ENCODE results near the gene KLHL29. TPM values are rescaled to one million over a fixed set of nuclear protein-coding genes. Genes with fewer than 3 reads are reported as not detected.

Gene KLHL29
- total RNA-seq, 1 donor from 2014 or later: 8.4 TPM

DNA sequence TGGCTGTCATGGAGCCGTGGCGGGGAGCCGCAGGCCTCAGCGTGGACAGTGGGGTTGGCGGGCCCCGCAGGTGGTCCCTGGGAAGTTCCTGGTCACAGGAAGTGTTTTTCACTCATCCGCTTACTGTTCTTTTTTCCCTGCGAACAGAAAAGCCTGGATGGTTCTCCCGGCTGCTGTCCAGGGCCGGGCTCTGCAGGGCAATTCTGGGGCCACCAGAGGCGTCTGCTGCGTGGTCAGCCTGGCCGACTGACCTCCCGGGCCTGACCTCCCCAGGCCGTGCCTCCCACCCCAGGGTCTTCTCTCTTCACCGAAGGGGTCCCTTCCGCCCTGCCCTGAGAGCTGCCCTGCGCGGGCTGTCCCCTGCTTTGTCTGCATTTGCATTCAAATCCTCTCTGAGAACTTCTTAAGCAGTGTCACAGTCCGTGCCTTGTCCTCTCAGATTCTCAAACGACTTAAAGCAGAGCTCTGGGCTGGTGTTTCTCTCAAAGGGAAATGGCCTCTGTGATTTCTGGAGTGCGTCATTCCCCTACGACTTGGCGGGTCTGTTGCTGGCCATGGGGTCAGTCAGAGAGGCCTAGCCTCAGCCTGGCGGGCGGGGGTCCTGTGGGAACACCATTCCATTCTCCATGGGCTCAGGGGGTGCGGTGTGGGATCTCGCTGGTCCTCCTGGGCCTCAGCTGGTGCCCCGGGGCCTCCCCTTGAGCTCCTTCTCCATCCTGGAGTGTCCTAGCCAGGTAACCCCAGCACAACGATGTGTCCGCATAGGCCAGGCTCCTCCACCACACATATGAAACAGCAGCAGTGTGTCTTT is 38.3 kb downstream of the KLHL29 start:
- DNase-seq: no peak

DNA sequence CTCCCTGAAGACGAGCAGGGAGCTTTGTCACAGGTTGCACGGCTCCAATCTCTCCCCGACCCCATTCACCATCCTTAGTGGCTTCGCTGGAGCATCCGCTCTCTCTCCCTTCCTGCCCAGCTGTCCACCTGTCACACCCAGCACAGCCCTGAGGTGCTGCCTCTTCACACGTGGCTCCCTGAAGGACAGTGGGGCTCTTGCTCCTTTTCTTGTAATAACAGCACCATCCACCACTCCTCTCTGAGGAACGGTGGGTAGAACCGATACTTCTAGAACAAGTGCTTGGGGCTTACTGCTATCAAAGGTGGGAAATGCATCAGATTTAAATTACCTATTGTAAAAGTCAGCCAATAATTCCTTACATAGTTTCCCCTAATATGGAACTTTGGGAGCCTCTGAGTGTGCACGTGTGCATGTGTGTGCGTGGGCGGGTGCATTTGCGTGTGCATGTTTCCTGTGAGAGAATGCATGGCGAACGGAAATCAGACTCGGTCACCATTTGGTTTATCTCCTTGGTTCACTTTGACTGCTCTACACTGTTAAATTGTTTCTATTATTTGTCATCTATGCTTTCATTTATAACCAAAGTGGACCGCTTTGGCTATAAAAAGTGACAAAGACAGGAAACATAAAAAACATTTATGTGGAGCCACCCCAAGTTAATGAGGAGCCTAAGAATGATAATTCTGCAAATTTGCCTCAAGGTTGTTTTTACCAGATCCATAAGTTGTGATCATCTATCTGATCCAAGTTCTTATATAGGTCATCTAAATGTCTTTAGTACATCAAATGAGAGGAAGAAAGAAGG is 39.1 kb downstream of the KLHL29 start:
- no peak for DNase-seq

DNA sequence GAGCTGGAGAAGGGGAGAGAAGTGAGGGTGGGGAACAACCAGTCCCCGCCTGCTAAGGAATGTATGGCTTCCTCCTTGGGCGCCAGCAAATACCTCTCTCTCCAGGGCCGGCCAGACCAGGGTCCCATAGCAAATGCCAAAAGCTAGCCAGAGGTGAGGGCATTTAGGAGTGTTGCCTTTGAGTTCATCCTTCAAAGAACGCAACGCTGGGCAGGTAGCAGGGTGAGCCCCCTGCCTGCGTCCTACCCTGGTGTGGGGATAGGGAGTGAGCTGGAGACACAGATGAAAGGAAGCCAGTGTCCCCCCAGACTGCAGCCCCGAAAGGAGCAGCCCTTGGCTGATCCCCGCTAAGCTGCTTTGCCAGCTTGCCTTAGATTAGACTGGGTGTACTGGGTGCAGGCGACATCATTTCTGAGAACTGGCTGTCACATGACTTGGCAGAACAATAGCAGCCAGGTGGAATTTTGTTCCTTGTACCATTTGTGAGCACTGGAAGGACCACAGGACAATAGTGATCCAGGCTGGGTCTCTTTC is 40.4 kb downstream of the KLHL29 start:
- no peak for DNase-seq

DNA sequence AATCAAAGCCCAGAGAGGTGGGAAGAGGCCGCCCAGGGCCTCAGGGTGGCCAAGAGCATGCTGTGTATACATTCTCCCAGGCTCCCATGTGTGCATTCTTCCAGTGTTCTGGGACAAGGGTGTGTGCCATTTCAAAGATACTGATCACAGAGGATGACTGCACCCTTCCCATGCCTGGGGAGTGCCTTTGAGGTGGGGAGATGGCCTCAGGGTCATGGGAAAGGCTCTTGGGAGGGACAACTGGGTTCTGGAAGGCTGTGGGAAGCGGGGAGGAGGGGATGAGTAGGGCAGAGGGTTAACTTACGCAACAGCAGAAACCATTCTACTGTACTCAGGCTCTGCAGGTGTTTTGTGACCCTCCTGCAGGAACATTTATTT is 40.9 kb downstream of the KLHL29 start:
- DNase-seq: no peak

DNA sequence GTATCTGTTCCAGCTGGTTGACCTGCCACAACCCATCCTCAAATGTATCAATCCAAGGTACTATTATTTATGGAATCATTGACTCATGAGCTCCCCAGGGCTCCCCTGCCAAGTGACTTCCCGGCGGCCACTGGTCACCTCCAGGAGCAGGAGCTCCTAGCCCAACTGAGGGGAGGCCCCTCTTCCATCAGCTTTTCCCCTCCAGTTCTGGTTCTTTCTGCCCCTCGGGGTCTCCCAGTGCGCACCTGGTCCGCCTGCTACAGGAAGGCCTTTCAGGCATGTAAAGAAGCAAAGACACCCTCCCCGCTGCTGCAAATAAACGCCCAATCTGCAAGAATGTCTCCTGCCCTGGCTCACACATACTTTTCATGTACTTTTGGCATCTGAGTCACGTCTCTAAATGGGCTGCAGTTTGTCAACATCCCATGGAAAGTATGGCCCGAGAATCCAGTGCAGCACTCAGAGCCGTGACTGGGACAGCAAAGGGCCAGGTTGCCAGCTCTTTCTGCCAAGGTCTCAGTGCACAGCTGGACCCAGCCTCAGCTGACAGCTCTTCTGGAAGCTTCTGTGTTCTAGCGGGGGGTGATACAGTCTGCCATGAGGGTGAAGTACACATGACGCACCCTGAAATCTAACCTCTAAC is 41.4 kb downstream of the KLHL29 start:
- DNase-seq: peak; percentile 74

DNA sequence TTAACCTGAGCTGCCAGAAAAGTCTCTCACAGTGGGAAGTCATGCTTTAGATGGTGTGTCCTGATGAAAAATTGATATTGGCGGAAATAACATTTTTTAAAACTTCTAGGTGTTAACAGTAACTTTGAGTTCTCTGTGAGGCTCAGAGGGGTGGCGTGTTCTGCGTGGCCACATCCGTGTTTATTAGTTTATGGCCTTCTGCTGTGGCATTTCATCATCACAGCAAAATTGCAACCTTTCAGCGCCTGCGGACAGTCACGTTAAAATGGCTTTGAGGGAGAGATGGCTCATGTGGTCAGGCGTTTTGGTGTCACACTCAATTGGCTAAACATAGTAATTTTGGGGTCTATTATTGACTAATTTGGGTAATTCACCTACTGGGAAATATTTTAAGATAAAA is 42.4 kb downstream of the KLHL29 start:
- no peak for DNase-seq

DNA sequence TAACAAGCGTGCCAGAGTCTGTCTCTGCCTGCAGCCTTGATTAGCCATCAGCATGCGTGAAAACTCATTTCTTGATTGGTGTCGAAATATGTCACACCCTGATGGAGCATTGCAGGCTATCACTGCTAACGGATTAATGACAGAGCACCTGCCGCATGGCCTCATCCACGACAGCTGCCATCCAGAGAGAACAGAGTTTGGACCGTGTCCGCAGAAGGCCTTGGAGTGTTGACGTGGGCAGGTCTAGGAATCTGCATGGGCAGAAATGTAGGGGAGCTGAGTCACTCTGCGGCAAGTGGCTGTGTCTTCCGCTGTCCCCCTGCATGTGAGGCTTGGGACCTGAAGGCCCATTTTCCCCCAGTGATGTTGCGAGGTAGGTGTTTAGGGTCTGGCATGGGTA is 43.0 kb downstream of the KLHL29 start:
- peak; percentile 78 for DNase-seq

DNA sequence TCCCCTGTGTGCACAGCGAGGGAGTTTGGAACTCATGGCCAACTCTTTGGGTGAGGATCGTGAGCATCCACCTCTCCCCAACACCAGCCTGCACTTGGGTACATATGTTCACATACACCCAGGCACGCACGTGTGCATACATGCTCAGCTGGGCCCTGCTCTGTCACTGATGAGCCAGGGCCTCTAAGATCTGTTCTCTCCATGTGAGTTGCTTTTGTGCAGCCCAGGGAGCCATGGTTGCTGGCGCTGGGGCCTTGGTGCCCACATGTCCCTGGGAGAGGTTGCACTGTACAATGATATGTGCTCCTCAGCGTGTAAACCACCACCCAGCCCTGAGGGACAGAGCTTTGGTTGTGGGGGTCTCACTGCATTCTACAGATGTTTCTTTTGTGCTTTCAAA is 44.1 kb downstream of the KLHL29 start:
- DNase-seq: no peak

DNA sequence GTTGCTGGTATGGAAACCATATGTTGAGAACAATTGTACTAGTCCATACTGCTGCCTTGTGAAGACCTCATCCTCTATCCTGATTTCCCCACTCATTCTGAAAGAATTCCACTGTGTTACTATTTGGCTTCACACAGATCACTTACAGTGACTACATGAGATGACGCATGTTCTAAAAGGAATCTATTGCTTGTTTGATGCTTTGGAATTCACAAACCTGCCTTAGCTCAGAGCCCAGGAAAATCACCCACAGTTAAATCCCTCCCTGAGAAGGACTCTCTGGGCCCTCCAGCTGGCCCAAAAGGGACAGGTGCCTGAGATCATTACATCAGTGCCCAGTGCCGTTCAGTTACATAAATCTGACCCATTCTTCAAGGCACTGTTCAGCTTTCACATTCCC is 45.3 kb downstream of the KLHL29 start:
- no peak for DNase-seq

DNA sequence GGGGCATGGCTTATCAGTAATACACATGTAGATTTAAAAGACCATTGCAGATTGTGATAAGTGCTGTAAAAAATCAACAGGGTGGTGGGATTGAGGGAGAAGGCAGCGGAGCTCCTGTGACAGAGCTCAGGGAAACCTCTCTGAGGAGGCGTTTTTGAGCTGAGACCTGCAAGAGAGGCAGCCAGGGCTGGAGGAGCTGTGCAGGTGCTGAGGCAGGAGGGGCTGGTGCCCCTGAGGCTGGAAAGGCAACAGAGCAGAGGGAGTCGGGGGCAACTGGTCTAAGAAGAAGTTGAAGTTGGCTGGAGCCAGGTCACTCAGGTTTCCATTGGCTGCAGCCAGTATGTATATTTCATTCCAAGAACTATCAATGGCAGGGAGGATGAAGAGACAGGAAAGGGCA is 47.6 kb downstream of the KLHL29 start:
- no peak for DNase-seq

DNA sequence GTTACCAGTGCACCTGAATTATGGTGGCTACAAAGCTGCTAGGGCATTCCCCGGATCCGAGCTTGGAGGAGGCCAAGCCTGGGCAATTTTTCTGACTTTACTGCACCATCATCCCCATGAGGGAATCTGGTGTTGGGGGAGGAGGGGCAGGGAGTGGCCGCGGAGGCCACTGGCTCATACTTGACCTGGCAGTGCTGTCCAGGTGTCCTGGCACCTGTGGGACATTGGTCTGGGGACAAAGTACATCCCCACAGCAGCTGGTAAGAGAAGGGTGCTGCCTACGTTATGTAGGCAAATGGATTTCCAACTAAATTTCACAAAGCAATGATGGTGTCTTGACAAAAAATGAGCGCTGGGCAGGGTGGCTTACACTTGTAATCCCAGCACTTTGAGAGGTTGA is 48.3 kb downstream of the KLHL29 start:
- no peak for DNase-seq

DNA sequence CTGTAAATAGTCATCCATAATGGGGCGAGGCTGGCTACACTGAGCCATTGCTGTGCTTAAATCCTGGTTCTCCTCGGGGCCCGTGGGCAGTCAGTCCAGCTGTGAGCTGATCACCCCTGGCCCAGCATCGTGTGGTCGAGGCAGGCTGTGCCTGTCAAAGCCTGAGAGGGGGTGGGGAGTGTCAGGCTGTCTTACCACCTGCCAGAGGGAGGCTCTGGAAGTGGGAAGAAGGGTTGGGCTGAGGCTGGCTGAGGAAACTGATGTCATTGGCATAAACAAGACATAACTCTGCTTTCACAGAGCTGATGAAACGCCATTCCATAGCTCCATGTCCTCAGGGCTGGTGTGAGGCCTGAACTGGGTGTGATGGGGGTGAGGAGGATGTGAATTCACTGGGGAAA is 49.7 kb downstream of the KLHL29 start:
- DNase-seq: no peak

DNA sequence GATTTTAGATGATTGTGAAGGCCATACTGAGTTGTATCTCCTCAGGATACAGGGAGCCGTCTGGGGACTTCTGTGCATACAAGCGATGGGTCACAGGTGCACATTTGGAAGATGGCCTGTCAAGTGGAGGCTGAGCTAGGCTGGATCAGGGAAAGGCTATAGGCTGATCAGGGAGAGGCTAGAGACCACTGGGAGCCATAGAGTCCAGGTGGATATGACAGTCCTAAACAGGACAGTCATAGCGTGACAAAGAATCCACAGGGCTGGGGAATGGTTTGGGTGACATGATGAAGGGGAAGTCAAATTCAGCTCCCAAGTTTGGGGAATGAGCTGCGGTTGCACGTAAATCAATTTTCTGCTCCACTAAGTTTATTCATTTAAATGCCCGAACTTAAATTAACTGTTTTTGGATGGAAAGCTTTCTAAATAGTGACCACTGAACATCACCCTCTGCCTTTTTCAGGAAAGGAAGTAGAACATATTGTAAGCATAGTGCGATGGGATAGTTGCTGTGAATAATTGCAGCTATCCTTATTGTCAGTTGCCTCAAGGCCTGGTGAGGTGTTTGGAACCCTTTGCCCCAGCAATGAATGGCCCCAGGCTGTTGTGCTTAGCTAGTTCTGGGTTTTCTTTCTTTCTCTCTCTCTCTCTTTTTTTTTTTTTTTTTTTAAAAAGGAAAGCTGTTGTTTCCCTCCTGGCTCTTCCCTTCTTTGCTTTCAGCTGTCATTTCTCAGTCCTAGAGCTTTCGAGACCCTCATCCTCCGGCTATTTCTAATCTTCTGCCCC is 50.5 kb downstream of the KLHL29 start:
- no peak for DNase-seq

DNA sequence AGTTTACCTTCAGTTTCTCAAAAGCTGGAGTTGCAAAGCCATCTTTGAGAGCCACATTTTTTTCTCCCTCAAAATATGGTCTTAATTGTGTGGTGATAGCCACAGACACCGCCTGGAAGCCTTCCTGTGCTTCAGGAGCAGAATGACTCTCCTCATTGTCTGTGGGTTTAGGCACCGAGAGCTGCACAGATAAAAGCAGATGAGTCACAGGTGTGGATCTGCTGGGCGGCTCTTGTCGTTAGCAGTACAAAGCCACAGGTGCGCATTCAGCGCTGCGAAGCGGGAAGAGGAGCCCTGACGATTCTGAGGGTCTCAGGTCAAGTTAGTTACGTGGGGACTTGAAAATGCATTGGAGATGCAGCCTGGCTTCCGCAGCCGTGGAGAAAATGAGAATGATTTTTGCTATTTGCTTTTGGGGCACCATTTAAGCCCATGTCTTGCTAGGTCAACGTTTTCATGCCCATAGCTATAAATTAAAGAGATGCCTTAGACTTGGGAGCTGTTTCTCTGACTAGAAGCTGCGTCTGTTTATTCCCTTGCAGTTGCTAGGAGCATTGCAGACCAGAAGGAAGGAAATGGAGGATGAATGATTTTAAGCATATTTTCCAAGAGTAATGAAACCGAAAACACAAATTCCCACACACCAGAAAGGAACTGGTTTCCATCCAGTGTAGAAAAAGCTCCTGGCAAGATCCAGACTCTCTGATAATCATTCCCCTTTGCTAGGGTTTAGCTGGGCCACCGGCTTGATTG is 51.5 kb downstream of the KLHL29 start:
- DNase-seq: no peak

DNA sequence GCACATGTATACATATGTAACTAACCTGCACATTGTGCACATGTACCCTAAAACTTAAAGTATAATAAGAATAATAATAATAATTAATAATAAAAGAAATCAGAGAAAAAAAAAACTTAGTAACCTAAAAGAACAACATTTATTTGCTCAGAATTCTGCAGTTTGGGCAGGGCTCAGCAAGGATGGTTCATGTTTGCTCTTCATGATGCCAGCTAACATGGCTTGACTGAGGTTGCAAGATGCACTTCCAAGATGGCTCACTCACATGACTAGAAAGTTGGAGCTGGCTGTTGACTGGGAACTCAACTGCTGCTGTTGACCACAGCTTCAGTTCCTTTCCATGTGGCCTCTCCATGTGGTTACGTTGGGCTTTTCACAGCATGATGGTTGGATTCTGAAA is 56.4 kb downstream of the KLHL29 start:
- DNase-seq: no peak

DNA sequence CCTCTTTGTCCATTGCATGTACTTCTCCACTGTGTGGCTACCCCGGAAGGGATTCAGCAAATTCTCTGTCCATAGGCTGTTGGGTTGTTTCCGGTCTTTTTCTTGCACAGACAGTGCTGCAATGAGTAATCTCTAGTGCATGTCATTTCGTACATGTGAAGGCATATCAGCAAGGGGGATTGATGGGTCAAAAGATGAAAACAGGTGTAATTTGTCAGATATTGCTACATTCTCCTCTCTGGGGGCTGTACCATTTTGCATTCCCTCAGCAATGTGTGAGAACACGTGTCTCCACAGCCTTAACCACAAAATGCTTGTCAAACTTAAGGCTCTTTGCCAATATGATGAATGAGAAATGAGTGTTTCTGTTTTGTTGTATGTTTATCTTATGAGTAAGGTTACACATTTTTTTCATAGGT is 60.5 kb downstream of the KLHL29 start:
- DNase-seq: no peak

DNA sequence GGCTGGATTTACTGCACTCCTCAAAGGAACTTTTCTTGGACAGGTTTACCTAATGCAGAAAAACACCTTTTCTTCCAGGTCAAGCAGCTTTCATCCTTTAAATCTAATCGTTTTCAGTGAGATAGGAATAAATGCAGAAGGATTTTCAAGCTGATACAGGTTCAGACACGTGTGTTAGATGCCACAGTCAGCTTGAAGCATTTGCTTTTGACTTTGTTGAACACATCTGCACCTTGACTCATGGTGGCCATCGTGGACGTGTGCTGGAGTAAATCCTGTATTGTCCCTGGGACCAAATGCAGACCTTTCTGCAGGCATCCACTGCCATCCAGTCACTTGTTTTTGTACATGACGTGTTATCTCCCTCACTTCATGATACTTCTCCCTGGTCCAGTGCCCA is 61.9 kb downstream of the KLHL29 start:
- DNase-seq: no peak

DNA sequence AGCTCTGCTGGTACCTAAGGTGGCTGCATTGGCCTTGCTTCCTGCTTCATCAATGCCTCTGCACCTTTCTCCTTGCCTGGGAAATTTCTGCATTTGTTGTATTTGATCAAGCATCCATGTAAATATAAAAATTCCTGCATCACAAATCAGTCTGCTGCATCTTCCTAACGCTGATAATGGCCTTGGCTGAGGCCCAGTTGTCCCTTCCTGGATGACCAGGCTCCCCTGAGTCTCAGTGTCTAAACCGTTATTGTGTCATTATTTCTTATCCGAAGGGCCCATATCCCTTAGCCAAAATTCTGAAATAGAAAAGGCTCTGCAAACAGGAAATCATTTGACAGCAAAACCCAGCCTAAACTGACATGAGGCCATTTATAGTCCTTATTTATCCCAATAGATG is 62.4 kb downstream of the KLHL29 start:
- DNase-seq: no peak

DNA sequence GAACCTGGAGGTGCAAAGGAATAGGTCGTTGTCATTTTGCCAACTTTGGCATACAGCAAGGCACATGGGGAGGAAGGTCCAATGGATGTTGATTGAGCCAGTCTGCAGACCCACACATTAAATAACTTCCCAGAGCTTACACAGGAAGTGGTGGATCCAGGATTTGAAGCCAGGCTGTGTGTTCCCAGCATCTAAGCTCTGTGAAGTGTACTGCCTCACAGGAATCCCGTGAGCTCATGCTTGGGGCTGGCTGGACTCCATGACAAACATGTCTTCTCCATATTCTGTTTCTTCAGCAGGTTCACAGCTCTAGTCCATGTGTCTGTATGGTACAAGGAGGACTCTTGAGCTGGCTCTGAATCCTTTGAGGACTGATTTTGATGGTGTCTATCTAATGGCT is 63.9 kb downstream of the KLHL29 start:
- no peak for DNase-seq

DNA sequence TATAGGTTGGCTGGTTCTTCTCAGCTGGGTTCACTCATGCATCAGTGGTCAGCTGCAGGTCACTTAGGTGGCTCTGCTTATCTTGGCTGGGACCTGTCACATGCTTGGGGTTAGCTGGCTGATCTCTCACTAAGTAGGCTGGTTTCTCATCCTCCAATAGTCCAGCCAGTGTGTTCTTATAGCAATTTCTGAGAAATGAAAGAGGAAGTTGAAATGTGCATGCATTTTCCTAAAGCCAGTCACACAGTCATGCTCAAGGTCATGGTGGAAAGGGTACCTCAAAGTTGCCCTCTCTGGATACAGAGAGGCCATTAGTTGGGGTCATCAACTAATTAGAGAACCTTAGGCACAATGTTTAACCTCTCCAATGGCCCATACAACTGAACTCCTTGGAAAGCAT is 64.4 kb downstream of the KLHL29 start:
- DNase-seq: no peak

DNA sequence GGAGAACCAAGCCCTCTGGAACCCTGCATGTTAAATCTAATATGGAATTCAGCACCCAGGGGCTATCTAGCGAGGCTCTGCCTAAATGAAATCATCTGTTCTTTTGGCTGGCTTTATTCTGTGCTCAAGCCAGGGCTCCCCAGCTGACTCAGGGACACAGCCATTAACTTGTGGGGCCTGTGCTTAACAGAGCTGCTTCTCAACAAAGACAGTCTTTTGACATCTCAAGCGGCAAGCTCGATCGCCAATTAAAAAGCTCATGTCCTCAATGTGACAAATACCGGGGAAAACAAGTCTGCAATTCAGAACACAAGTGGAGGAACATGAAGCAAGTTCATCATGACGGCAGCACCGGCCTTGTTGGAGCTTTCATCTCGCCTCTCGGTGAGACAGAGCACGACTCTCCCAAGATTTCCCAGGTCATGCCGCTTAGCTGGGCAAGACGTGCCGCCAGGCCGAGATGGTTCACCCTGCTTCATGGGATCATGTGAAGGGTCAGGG is 64.9 kb downstream of the KLHL29 start:
- DNase-seq: no peak

Data from tongue (tissue), 2 donors.